Skeletal muscle satellite cell (primary cell): ENCODE results near the gene FAM174C.
"Not testable (repeated sequence)": the region's sequence is repeated elsewhere in the genome, so short reads cannot be mapped to it uniquely, and the experiment has no call there.

Experiments
- H3K27me3 ChIP-seq: 2 replicates; pipeline ENCODE4 v1.7.0; 2013; ENCODE audit warnings: low read length; ENCODE audit not compliant: control insufficient read depth, insufficient read depth
- H3K36me3 ChIP-seq: 2 replicates; pipeline ENCODE4 v1.7.0; 2013; ENCODE audit warnings: mild to moderate bottlenecking, control low read depth, low read length; ENCODE audit not compliant: insufficient read depth
- H3K4me1 ChIP-seq: 2 replicates; pipeline ENCODE4 v1.7.0; 2013; ENCODE audit warnings: low read length; ENCODE audit not compliant: control insufficient read depth, insufficient read depth
- H3K4me2 ChIP-seq: 2 replicates; pipeline ENCODE4 v1.7.0; 2013; ENCODE audit warnings: mild to moderate bottlenecking, low read length
- H3K4me3 ChIP-seq: 2 replicates; pipeline ENCODE4 v1.7.0; 2013; ENCODE audit warnings: low read length
- H3K9ac ChIP-seq: 2 replicates; pipeline ENCODE4 v1.7.0; 2013; ENCODE audit warnings: mild to moderate bottlenecking, low read depth, low read length, moderate library complexity
- H3K9me3 ChIP-seq: replicated peaks from 2 replicates; pipeline ENCODE4 v1.7.0; 2013; ENCODE audit warnings: mild to moderate bottlenecking, control low read depth, low read length

The FAM174C gene

GRCh38 chr19:1312767-1313694 is 37.7 kb downstream of the FAM174C start:
- no peaks in the 10 kb centered on the region for H3K9me3 ChIP-seq
- no peak overlapping the region for H3K4me2 ChIP-seq
- H3K27me3 ChIP-seq, result peaks cover 31% of the 10 kb centered on the region
- H3K9ac ChIP-seq, result no peak overlapping the region
- no peak overlapping the region for H3K4me3 ChIP-seq
- no peaks in the 10 kb centered on the region for H3K36me3 ChIP-seq
- peaks cover 6% of the 10 kb centered on the region for H3K4me1 ChIP-seq

- peaks cover 6% of the 10 kb centered on the region for H3K4me1 ChIP-seq
- peaks cover 34% of the 10 kb centered on the region for H3K27me3 ChIP-seq
These were observed 38.6 kb downstream of the FAM174C start for GRCh38 chr19:1313695-1314613.

GRCh38 chr19:1315470-1316166 is 40.3 kb downstream of the FAM174C start:
- H3K9me3 ChIP-seq, result no peaks in the 10 kb centered on the region
- peaks cover 34% of the 10 kb centered on the region for H3K27me3 ChIP-seq
- H3K9ac ChIP-seq, result no peak overlapping the region
- peak overlapping the region; percentile 71 for H3K4me2 ChIP-seq
- peaks cover 6% of the 10 kb centered on the region for H3K4me1 ChIP-seq
- no peaks in the 10 kb centered on the region for H3K36me3 ChIP-seq
- peak overlapping the region; percentile 45 for H3K4me3 ChIP-seq

More at GRCh38 chr19:1313695-1314613, 38.6 kb downstream of the FAM174C start:
- Histone ChIP-seq H3K36me3 (no peaks in the 10 kb centered on the region), H3K4me2 (no peak overlapping the region), H3K9me3 (no peaks in the 10 kb centered on the region), H3K9ac (no peak overlapping the region), H3K4me3 (no peak overlapping the region)

- H3K36me3 ChIP-seq, result no peaks in the 10 kb centered on the region
- H3K4me1 ChIP-seq, result peaks cover 6% of the 10 kb centered on the region
- peaks cover 34% of the 10 kb centered on the region for H3K27me3 ChIP-seq
- H3K4me3 ChIP-seq, result no peak overlapping the region
- no peak overlapping the region for H3K9ac ChIP-seq
- no peaks in the 10 kb centered on the region for H3K9me3 ChIP-seq
- no peak overlapping the region for H3K4me2 ChIP-seq
These were observed 41.1 kb downstream of the FAM174C start for GRCh38 chr19:1316466-1316865.

- Histone ChIP-seq H3K27me3 (peaks cover 34% of the 10 kb centered on the region), H3K9ac (no peak overlapping the region)
These were observed 42.1 kb downstream of the FAM174C start for GRCh38 chr19:1317274-1318003.

GRCh38 chr19:1318678-1319471 is 43.5 kb downstream of the FAM174C start:
- Histone ChIP-seq H3K36me3 (no peaks in the 10 kb centered on the region), H3K4me3 (no peak overlapping the region), H3K9ac (no peak overlapping the region), H3K9me3 (no peaks in the 10 kb centered on the region), H3K27me3 (peaks cover 39% of the 10 kb centered on the region), H3K4me2 (no peak overlapping the region), H3K4me1 (no peaks in the 10 kb centered on the region)

More at GRCh38 chr19:1317274-1318003, 42.1 kb downstream of the FAM174C start:
- H3K4me3 ChIP-seq, result no peak overlapping the region
- H3K4me1 ChIP-seq, result peaks cover 6% of the 10 kb centered on the region
- H3K9me3 ChIP-seq, result no peaks in the 10 kb centered on the region
- H3K4me2 ChIP-seq, result no peak overlapping the region
- no peaks in the 10 kb centered on the region for H3K36me3 ChIP-seq

GRCh38 chr19:1320282-1320650 is 44.9 kb downstream of the FAM174C start:
- not testable (repeated sequence) for H3K4me1 ChIP-seq, H3K9me3 ChIP-seq, H3K4me3 ChIP-seq, H3K9ac ChIP-seq, H3K36me3 ChIP-seq, H3K4me2 ChIP-seq
- peaks cover 39% of the 10 kb centered on the region for H3K27me3 ChIP-seq

- Histone ChIP-seq H3K9me3 (no peaks in the 10 kb centered on the region), H3K4me2 (no peak overlapping the region), H3K9ac (no peak overlapping the region), H3K27me3 (peaks cover 31% of the 10 kb centered on the region), H3K4me3 (no peak overlapping the region), H3K36me3 (no peaks in the 10 kb centered on the region), H3K4me1 (peaks cover 12% of the 10 kb centered on the region)
These were observed 46.2 kb downstream of the FAM174C start for GRCh38 chr19:1321539-1321938.

- Histone ChIP-seq H3K4me3 (no peak overlapping the region), H3K27me3 (peaks cover 23% of the 10 kb centered on the region), H3K4me1 (peaks cover 12% of the 10 kb centered on the region), H3K9ac (no peak overlapping the region), H3K36me3 (no peaks in the 10 kb centered on the region), H3K9me3 (no peaks in the 10 kb centered on the region), H3K4me2 (no peak overlapping the region)
These were observed 47.1 kb downstream of the FAM174C start for GRCh38 chr19:1322198-1322981.
